Suprapubic skin (tissue), 4 donors: ENCODE results near the gene SLC1A3. TPM values are rescaled to one million over a fixed set of nuclear protein-coding genes. Genes with fewer than 3 reads are reported as not detected.

Experiments used
- DNase-seq, 2 donors: peaks; one replicate each; pipeline ENCODE4 v3.0.0-alpha.2; 2019; ENCODE audit warnings: low spot score in 2 of 2
- H3K27ac ChIP-seq: fragments of 200-600 bp; sonication (generic); one replicate; pipeline ENCODE4 v1.5.1; 2019
- H3K27me3 ChIP-seq: fragments of 200-600 bp; sonication (generic); one replicate; pipeline ENCODE4 v1.5.1; 2019
- H3K36me3 ChIP-seq: fragments of 200-600 bp; sonication (generic); one replicate; pipeline ENCODE4 v1.5.1; 2019
- H3K4me1 ChIP-seq: fragments of 200-600 bp; sonication (generic); one replicate; pipeline ENCODE4 v1.5.1; 2019
- H3K4me3 ChIP-seq: fragments of 200-600 bp; sonication (generic); one replicate; pipeline ENCODE4 v1.5.1; 2019; ENCODE audit warnings: mild to moderate bottlenecking
- H3K9me3 ChIP-seq: fragments of 200-600 bp; sonication (generic); one replicate; pipeline ENCODE4 v1.5.1; 2019
- CTCF ChIP-seq, 2 donors: fragments of 200-600 bp in 1 of 2; fragments of 450-650 bp in 1 of 2; sonication (generic) in 1 of 2; IDR thresholded peaks; one replicate each; pipeline ENCODE4 v1.5.1; 2016 to 2019; ENCODE audit warnings: antibody characterized with exemption in 2 of 2, mild to moderate bottlenecking in 1 of 2, moderate library complexity in 1 of 2
- EP300 ChIP-seq: sonication (generic); formaldehyde crosslinking; IDR thresholded peaks from one replicate; pipeline ENCODE4 v1.6.1; 2017; ENCODE audit warnings: antibody characterized with exemption
- POLR2A ChIP-seq, 2 donors: fragments of 450-650 bp; IDR thresholded peaks; one replicate each; pipeline ENCODE4 v1.6.1; 2017; ENCODE audit warnings: antibody characterized with exemption in 2 of 2, mild to moderate bottlenecking in 2 of 2, moderate library complexity in 2 of 2
- POLR2AphosphoS5 ChIP-seq, 3 donors: sonication (generic); formaldehyde crosslinking; IDR thresholded peaks; one replicate each; pipeline ENCODE4 v1.6.1; 2017; ENCODE audit warnings: antibody characterized with exemption in 3 of 3
- WGBS: methylation state at CpG from one replicate; pipeline ENCODE4 v1.1.5; 2018; 5-methylcytosine and 5-hydroxymethylcytosine counted together
- total RNA-seq, 4 donors: library from RNA; depleted of rRNA; stranded (reverse); fragments of >200 nt; gene quantifications; one replicate each; pipeline ENCODE4 v1.1.0, GENCODE V29; 2016

The SLC1A3 gene
- total RNA-seq, 4 donors from 2014 or later: 19.8 to 34.2 (median 25.3) TPM

DNA sequence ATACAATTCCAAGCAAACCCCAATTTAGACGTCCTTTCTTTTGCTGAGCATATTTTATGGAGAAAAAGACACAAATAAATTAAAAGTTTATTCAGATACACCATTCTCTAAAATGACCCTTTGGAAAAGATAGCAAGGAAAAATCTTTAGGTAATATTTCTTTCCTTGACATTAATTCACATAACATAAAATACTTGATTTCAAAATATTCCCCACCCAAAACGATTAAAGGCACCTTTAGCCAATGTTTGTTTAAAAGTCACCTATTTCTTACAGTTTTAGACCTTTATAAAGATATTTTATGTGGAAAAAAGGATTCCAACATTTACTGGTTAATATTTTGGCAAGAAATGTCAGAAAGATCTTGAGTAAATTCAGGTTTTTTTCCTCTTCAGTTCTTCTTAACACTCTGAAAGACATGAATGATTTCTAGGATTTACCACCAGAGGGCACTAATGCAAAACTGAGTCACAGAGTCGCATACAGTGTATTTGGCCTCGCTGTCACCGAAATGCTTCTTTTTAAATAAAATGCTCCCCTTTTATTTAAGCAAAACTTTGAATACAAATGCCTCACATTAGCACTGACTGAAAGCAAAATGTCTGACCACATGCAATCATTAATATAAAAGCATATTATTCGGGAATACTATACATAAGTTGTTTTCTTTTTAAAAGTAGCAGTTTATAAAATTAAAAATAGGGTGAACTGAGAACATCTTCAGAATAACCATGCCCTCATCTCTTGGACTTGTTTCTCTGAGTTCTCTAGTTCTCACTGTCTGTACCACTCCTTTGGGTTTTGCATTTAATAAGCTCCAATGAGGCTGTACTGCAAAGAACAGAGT, 122.5 kb downstream of the SLC1A3 start:
- no peak for DNase-seq
- Histone ChIP-seq H3K9me3 (no peaks in the 10 kb centered on the region), H3K36me3 (no peaks in the 10 kb centered on the region), H3K27me3 (no peaks in the 10 kb centered on the region), H3K27ac (no peak overlapping the region), H3K4me3 (no peak overlapping the region), H3K4me1 (no peaks in the 10 kb centered on the region)
- TF ChIP-seq CTCF (IDR thresholded peaks at IDR 0.05) (peak; percentile 59 to 66), POLR2AphosphoS5 (IDR thresholded peaks at IDR 0.05) (no peak)
- 35% methylated on average over 6 of the region's 6 CpGs for WGBS

DNA sequence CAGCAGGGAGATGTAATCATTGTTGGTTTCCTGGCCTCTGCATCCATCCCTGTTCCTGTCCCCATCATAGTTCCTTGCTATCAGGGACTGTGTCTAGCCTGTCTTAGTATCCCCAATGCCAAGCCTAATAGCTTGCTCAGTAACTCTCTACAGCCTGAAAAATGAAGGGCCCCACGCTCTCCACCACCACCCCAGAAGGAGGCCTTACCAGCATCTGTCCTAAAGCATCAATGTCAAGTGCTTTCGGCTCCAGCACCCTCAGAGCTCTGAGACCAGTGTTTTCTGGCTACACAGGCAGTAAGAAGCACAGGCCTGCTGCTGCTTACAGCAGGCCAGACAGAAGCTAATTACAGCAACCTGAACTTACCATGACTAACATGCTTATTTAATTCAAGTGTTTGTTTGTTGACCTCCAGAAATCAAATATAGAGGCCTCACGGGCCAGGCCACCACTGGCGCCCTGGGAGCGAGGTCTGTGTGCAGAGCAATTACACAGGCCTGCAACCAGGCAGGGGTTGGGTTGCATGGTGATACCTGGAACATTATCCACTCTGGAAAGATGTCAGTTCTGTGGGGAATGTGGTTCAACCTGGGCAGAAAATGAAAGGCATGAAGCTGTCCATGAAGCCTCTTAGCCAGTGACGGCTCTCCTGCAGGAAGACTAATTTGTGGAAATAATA, 124.3 kb downstream of the SLC1A3 start:
- Histone ChIP-seq H3K27me3 (no peaks in the 10 kb centered on the region), H3K9me3 (no peaks in the 10 kb centered on the region), H3K4me3 (no peak overlapping the region), H3K4me1 (no peaks in the 10 kb centered on the region), H3K27ac (no peak overlapping the region), H3K36me3 (no peaks in the 10 kb centered on the region)
- DNase-seq: no peak
- TF ChIP-seq POLR2AphosphoS5 (IDR thresholded peaks at IDR 0.05) (no peak), CTCF (IDR thresholded peaks at IDR 0.05) (no peak), POLR2A (IDR thresholded peaks at IDR 0.05) (no peak), EP300 (no peak)
- WGBS: 80% methylated on average over 6 of the region's 6 CpGs

GRCh38 chr5:36733183-36733582, 126.8 kb downstream of the SLC1A3 start:
- TF ChIP-seq EP300 (no peak), CTCF (IDR thresholded peaks at IDR 0.05) (no peak), POLR2AphosphoS5 (IDR thresholded peaks at IDR 0.05) (no peak), POLR2A (IDR thresholded peaks at IDR 0.05) (no peak)
- Histone ChIP-seq H3K4me3 (no peak overlapping the region), H3K27ac (no peak overlapping the region)

DNA sequence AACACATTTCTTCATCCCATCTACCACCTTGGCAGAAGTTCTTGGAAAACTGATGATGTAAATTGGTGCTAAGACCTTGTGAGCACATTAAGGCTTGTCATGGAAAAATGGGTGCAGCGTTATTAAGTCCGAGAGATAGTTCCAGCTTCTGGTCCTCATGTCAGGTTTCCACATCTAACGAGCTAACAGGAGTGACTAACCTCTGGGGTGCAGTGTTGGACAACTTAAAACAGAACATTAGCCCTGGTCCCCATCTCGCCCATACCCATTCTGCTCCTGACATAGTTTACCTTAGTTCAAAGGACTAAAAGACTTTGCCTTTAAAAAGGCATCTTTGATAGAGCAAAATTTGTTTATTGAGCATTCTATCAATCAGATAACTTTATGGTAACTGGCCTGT, 128.0 kb downstream of the SLC1A3 start:
- WGBS: 30% methylated on average over 4 of the region's 4 CpGs
- H3K27me3 ChIP-seq: peaks cover 6% of the 10 kb centered on the region
- H3K4me1 ChIP-seq: no peaks in the 10 kb centered on the region
- H3K4me3 ChIP-seq: no peak overlapping the region
- TF ChIP-seq EP300 (no peak), POLR2AphosphoS5 (IDR thresholded peaks at IDR 0.05) (no peak), CTCF (IDR thresholded peaks at IDR 0.05) (no peak), POLR2A (IDR thresholded peaks at IDR 0.05) (no peak)
- H3K9me3 ChIP-seq: no peaks in the 10 kb centered on the region
- no peak overlapping the region for H3K27ac ChIP-seq
- no peak for DNase-seq
- no peaks in the 10 kb centered on the region for H3K36me3 ChIP-seq

More at GRCh38 chr5:36733183-36733582, 126.8 kb downstream of the SLC1A3 start:
- no peak for DNase-seq
- H3K4me1 ChIP-seq: no peaks in the 10 kb centered on the region
- H3K27me3 ChIP-seq: peaks cover 6% of the 10 kb centered on the region
- 58% methylated on average over 5 of the region's 5 CpGs for WGBS
- H3K9me3 ChIP-seq: no peaks in the 10 kb centered on the region
- no peaks in the 10 kb centered on the region for H3K36me3 ChIP-seq

DNA sequence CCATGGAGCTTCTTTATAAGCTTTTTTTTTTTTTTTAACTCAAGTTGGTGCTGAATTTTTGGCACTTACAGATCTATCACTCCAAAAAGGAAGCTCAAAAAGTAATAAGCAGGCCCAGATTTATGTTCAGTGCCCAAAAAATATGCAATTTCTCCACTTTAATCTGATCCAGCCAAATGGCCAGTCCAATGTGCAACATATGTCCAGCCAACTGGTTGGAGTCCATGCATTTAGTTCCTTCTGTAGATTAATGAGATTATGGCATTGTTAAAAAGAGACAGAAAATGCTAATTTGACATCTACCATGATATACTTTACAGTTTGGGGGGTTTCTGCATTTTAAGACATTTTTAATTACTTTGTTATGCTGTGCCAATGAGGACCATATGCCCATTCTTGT, 129.5 kb downstream of the SLC1A3 start:
- TF ChIP-seq POLR2AphosphoS5 (IDR thresholded peaks at IDR 0.05) (no peak), CTCF (IDR thresholded peaks at IDR 0.05) (no peak), EP300 (no peak), POLR2A (IDR thresholded peaks at IDR 0.05) (no peak)
- H3K27ac ChIP-seq: no peak overlapping the region

More for the DNA sequence above, 129.5 kb downstream of the SLC1A3 start:
- Histone ChIP-seq H3K27me3 (peaks cover 6% of the 10 kb centered on the region), H3K4me1 (peaks cover 3% of the 10 kb centered on the region), H3K4me3 (no peak overlapping the region), H3K9me3 (no peaks in the 10 kb centered on the region), H3K36me3 (no peaks in the 10 kb centered on the region)
- DNase-seq: no peak
